Caco-2 (cell line): ENCODE results near the gene LMO1. TPM values are rescaled to one million over a fixed set of nuclear protein-coding genes. Genes with fewer than 3 reads are reported as not detected.

Experiments
- BruUV-seq: library from RNA; stranded (reverse); fragments of 400-500 nt; replicated peaks from 2 replicates; lab custom pipeline; 2021; lab: Mats Ljungman, UMichigan
- CTCF ChIA-PET: fragments of 300-600 bp; sonication (Branson Sonifier 250); formaldehyde crosslinking; loops from one replicate; lab custom pipeline; 2022; ENCODE audit warnings: antibody characterized with exemption; lab: Charles Lee
- POLR2A ChIA-PET: fragments of 300-600 bp; sonication (Branson Sonifier 250); formaldehyde crosslinking; loops from one replicate; lab custom pipeline; 2022; ENCODE audit warnings: antibody characterized with exemption; lab: Charles Lee
- DNase-seq, 2 experiments: peaks; one replicate each; pipeline versions ENCODE4 v3.0.0 to v3.0.0-alpha.2; 2020 to 2022
- H3K27me3 ChIP-seq: replicated peaks from 2 replicates; pipeline ENCODE4 v1.6.0; 2011; ENCODE audit warnings: low read length; ENCODE audit not compliant: control insufficient read depth, insufficient read depth
- H3K36me3 ChIP-seq: 2 replicates; pipeline ENCODE4 v1.5.1; 2011; ENCODE audit warnings: low read length; ENCODE audit not compliant: control insufficient read depth, insufficient read depth
- H3K4me1 ChIP-seq: fragments of 250-450 bp; sonication (Bioruptor Pico); 2 replicates; pipeline ENCODE4 v1.5.1; 2020; ENCODE audit warnings: mild to moderate bottlenecking
- H3K4me3 ChIP-seq: 2 replicates; pipeline ENCODE4 v1.5.1; 2011; ENCODE audit warnings: low read depth, mild to moderate bottlenecking, control low read depth, low read length
- H3K9me3 ChIP-seq: fragments of 250-450 bp; sonication (Bioruptor Pico); 2 replicates; pipeline ENCODE4 v1.5.1; 2020; ENCODE audit warnings: mild to moderate bottlenecking, moderate library complexity
- H3K27ac Mint-ChIP-seq: one replicate; pipeline ENCODE4 v1.8.0; 2022; ENCODE audit warnings: mixed read lengths; ENCODE audit not compliant: unreplicated experiment
- H3K27me3 Mint-ChIP-seq: one replicate; pipeline ENCODE4 v1.8.0; 2022; ENCODE audit warnings: mixed read lengths; ENCODE audit not compliant: insufficient read depth, unreplicated experiment
- H3K36me3 Mint-ChIP-seq: one replicate; pipeline ENCODE4 v1.8.0; 2022; ENCODE audit warnings: mild to moderate bottlenecking, mixed read lengths; ENCODE audit not compliant: insufficient read depth, unreplicated experiment
- H3K4me1 Mint-ChIP-seq: one replicate; pipeline ENCODE4 v1.8.0; 2022; ENCODE audit warnings: low read depth, mixed read lengths; ENCODE audit not compliant: unreplicated experiment
- H3K4me3 Mint-ChIP-seq: one replicate; pipeline ENCODE4 v1.8.0; 2022; ENCODE audit warnings: mild to moderate bottlenecking, moderate library complexity, mixed read lengths; ENCODE audit not compliant: unreplicated experiment
- H3K9me3 Mint-ChIP-seq: one replicate; pipeline ENCODE4 v1.8.0; 2022; ENCODE audit warnings: mixed read lengths; ENCODE audit not compliant: unreplicated experiment
- intact Hi-C: fragments of 100-400 bp; cut with micrococcal nuclease; formaldehyde crosslinking; loops from one replicate; pipeline ENCODE4 v1.10.0; 2022; ENCODE audit not compliant: unreplicated experiment
- total RNA-seq: library from RNA; stranded (reverse); gene quantifications from 2 replicates; pipeline ENCODE4 v1.2.3, GENCODE V29; 2022
- TF ChIP-seq, protein P1 (sequence below), 2 experiments: fragments of 200-600 bp in 1 of 2; IDR thresholded peaks; 1 replicate in 1 of 2; 2 replicates in 1 of 2; pipeline versions ENCODE4 v1.5.1 to v1.8.0; 2011 to 2022; ENCODE audit warnings: antibody characterized with exemption in 1 of 2, control low read depth in 1 of 2, inconsistent platforms in 1 of 2, low read depth in 1 of 2, low read length in 1 of 2, mild to moderate bottlenecking in 1 of 2, moderate library complexity in 1 of 2; ENCODE audit not compliant: insufficient read depth in 1 of 2, severe bottlenecking in 1 of 2, unreplicated experiment in 1 of 2

Gene LMO1
- total RNA-seq, 1 experiment from 2014 or later: not detected

DNA sequence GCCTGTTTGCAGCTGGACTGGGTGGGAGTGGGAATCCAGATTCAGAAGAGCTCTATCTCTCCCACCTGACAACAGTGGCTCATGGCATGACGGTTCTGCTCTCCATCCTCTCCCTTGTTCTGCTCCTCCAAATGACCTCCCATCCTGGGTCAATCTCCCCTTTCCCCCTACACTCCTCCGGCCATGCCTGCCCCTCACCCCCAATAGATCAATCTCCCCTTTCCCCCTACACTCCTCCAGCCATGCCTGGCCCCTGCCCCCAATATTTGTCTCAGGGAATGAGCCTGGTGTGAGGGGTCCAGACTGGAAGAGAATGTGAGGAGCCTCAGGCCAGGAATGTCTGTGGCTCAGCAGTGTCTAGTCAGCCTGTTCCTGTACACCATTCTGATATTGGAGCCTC is 64.0 kb downstream of the LMO1 start:
- no peaks in the 10 kb centered on the region for H3K36me3 ChIP-seq
- ChIA-PET POLR2A (no interaction called here), CTCF (no interaction called here)
- intact Hi-C loops: loop anchor here (10.0 kb wide), 1 partner anchor 195 kb away; no protein-coding TSS in a partner anchor
- BruUV-seq: no TSS peak
- Mint-ChIP-seq H3K36me3 (no peaks in the 10 kb centered on the region), H3K27ac (no peak overlapping the region), H3K4me1 (no peaks in the 10 kb centered on the region), H3K27me3 (peaks cover 21% of the 10 kb centered on the region), H3K4me3 (no peak overlapping the region), H3K9me3 (no peaks in the 10 kb centered on the region)
- H3K27me3 ChIP-seq: no peaks in the 10 kb centered on the region; the same call in 1 of the 2 replicates
- H3K4me1 ChIP-seq: no peaks in the 10 kb centered on the region
- DNase-seq: no peak
- TF ChIP-seq, protein P1, sequence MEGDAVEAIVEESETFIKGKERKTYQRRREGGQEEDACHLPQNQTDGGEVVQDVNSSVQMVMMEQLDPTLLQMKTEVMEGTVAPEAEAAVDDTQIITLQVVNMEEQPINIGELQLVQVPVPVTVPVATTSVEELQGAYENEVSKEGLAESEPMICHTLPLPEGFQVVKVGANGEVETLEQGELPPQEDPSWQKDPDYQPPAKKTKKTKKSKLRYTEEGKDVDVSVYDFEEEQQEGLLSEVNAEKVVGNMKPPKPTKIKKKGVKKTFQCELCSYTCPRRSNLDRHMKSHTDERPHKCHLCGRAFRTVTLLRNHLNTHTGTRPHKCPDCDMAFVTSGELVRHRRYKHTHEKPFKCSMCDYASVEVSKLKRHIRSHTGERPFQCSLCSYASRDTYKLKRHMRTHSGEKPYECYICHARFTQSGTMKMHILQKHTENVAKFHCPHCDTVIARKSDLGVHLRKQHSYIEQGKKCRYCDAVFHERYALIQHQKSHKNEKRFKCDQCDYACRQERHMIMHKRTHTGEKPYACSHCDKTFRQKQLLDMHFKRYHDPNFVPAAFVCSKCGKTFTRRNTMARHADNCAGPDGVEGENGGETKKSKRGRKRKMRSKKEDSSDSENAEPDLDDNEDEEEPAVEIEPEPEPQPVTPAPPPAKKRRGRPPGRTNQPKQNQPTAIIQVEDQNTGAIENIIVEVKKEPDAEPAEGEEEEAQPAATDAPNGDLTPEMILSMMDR (IDR thresholded peaks at IDR 0.05; ENCODE audit: insufficient read depth in 1 of 2, low read depth in 1 of 2, low read length in 1 of 2, severe bottlenecking in 1 of 2, unreplicated experiment in 1 of 2): no peak
- H3K4me3 ChIP-seq: no peak overlapping the region
- no peaks in the 10 kb centered on the region for H3K9me3 ChIP-seq

GRCh38 chr11:8196749-8197148 is 66.9 kb downstream of the LMO1 start:
- Mint-ChIP-seq H3K4me3 (no peak overlapping the region), H3K36me3 (no peaks in the 10 kb centered on the region), H3K4me1 (no peaks in the 10 kb centered on the region), H3K9me3 (no peaks in the 10 kb centered on the region), H3K27ac (no peak overlapping the region), H3K27me3 (peaks cover 13% of the 10 kb centered on the region)
- Histone ChIP-seq H3K27me3 (no peaks in the 10 kb centered on the region; the same call in 1 of the 2 replicates), H3K4me3 (no peak overlapping the region), H3K36me3 (no peaks in the 10 kb centered on the region), H3K9me3 (no peaks in the 10 kb centered on the region), H3K4me1 (no peaks in the 10 kb centered on the region)
- TF ChIP-seq, protein P1 (IDR thresholded peaks at IDR 0.05; ENCODE audit: insufficient read depth in 1 of 2, low read depth in 1 of 2, low read length in 1 of 2, severe bottlenecking in 1 of 2, unreplicated experiment in 1 of 2): no peak
- intact Hi-C loops: loop anchor here (10.0 kb wide), 1 partner anchor 192 kb away; no protein-coding TSS in a partner anchor
- CTCF ChIA-PET: no interaction called here
- DNase-seq: no peak
- no TSS peak for BruUV-seq
- POLR2A ChIA-PET: no interaction called here

DNA sequence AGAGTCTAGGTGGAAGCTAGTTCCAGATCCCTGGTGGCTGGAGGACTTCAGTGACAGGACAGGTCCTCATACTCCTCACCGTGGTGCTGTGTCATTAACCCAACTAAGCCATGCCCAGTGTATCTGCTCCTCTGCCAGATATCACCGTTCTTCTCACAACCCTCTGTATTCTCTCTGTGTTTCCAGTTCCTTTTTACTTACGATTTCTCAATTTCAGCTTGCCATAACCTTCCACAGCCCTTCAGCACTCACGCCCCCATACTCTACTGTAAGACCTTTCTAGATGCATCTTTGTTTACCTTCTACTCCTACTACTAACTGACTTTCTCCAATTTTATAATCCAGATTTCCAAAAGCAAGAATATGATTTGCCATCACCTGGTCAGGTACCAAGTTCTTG is 68.7 kb downstream of the LMO1 start:
- H3K4me1 ChIP-seq: no peaks in the 10 kb centered on the region
- Mint-ChIP-seq H3K4me3 (no peak overlapping the region), H3K36me3 (no peaks in the 10 kb centered on the region), H3K9me3 (no peaks in the 10 kb centered on the region), H3K27me3 (peaks cover 13% of the 10 kb centered on the region), H3K4me1 (no peaks in the 10 kb centered on the region), H3K27ac (no peak overlapping the region)
- ChIA-PET POLR2A (no interaction called here), CTCF (no interaction called here)
- no peaks in the 10 kb centered on the region for H3K36me3 ChIP-seq
- no peak overlapping the region for H3K4me3 ChIP-seq
- no peaks in the 10 kb centered on the region for H3K9me3 ChIP-seq
- no peak for DNase-seq
- intact Hi-C loops: loop anchor here (10.0 kb wide), 1 partner anchor 190 kb away; no protein-coding TSS in a partner anchor
- no peaks in the 10 kb centered on the region; the same call in 1 of the 2 replicates for H3K27me3 ChIP-seq
- no TSS peak for BruUV-seq
- TF ChIP-seq, protein P1 (IDR thresholded peaks at IDR 0.05; ENCODE audit: insufficient read depth in 1 of 2, low read depth in 1 of 2, low read length in 1 of 2, severe bottlenecking in 1 of 2, unreplicated experiment in 1 of 2): no peak
